HG03060 (cell line): Measurements from ENCODE around the gene KBTBD7.

Source experiments
- ATAC-seq: cut with Tn5 transposase; IDR thresholded peaks from one replicate; pipeline ENCODE4 v1.9.1; 2021; ENCODE audit warnings: low read depth, moderate number of reproducible peaks; ENCODE audit not compliant: unreplicated experiment

Gene KBTBD7

GRCh38 chr13:41144576-41144975, 49.8 kb downstream of the KBTBD7 start:
- ATAC-seq = no peak
